OCI-LY1 (cell line): ENCODE measurements around the gene TROAP.

Experiments used
- H2AFZ ChIP-seq: fragments of 200-600 bp; sonication (generic), shearing (Covaris generic); 2 replicates; pipeline ENCODE4 v1.6.0; 2014; ENCODE audit warnings: antibody characterized with exemption, mild to moderate bottlenecking, low read length
- H3F3A ChIP-seq: fragments of 200-600 bp; sonication (generic), shearing (Covaris generic); 2 replicates; pipeline ENCODE4 v1.6.0; 2014; ENCODE audit warnings: mild to moderate bottlenecking, antibody characterized with exemption, low read length, moderate library complexity; ENCODE audit not compliant: insufficient read depth
- H3K27ac ChIP-seq: fragments of 200-600 bp; sonication (generic); 2 replicates; pipeline ENCODE4 v1.5.1; 2014; ENCODE audit warnings: low read length, mixed run types, mild to moderate bottlenecking, low read depth; ENCODE audit not compliant: poor library complexity, severe bottlenecking
- H3K27me3 ChIP-seq: fragments of 200-600 bp; sonication (generic); 2 replicates; pipeline ENCODE4 v1.6.0; 2014; ENCODE audit warnings: antibody characterized with exemption, mild to moderate bottlenecking, low read length, moderate library complexity; ENCODE audit not compliant: insufficient read depth
- H3K36me3 ChIP-seq: fragments of 200-600 bp; sonication (generic); 2 replicates; pipeline ENCODE4 v1.6.1; 2014; ENCODE audit warnings: mild to moderate bottlenecking, antibody characterized with exemption, low read length, moderate library complexity, mixed read lengths; ENCODE audit not compliant: insufficient read depth
- H3K4me1 ChIP-seq: fragments of 200-600 bp; sonication (generic); 2 replicates; pipeline ENCODE4 v1.5.1; 2014; ENCODE audit warnings: mild to moderate bottlenecking, low read length, moderate library complexity; ENCODE audit not compliant: insufficient read depth, severe bottlenecking
- H3K4me2 ChIP-seq: fragments of 200-600 bp; sonication (generic), shearing (Covaris generic); 2 replicates; pipeline ENCODE4 v1.6.1; 2014; ENCODE audit warnings: low read length
- H3K4me3 ChIP-seq: fragments of 200-600 bp; sonication (generic); 2 replicates; pipeline ENCODE4 v1.5.1; 2014; ENCODE audit warnings: low read length, low read depth, mild to moderate bottlenecking, mixed read lengths; ENCODE audit not compliant: poor library complexity, severe bottlenecking
- H3K79me2 ChIP-seq: fragments of 200-600 bp; shearing (Covaris generic); 2 replicates; pipeline ENCODE4 v1.6.1; 2016; ENCODE audit warnings: mixed run types, low read length, mixed read lengths; ENCODE audit not compliant: insufficient read depth
- H3K9ac ChIP-seq: fragments of 200-600 bp; sonication (generic), shearing (Covaris generic); 2 replicates; pipeline ENCODE4 v1.6.1; 2014; ENCODE audit warnings: mild to moderate bottlenecking, low read length, mixed read lengths
- H3K9me2 ChIP-seq: fragments of 200-600 bp; sonication (generic), shearing (Covaris generic); 2 replicates; pipeline ENCODE4 v1.6.1; 2014; ENCODE audit warnings: low read depth, mild to moderate bottlenecking, low read length, mixed read lengths
- H3K9me3 ChIP-seq: fragments of 200-600 bp; shearing (Covaris generic); 2 replicates; pipeline ENCODE4 v1.6.1; 2014; ENCODE audit warnings: low read length, mixed read lengths
- H4K20me1 ChIP-seq: fragments of 200-600 bp; sonication (generic), shearing (Covaris generic); 2 replicates; pipeline ENCODE4 v1.6.0; 2016; ENCODE audit warnings: mild to moderate bottlenecking, low read length; ENCODE audit not compliant: insufficient read depth
- EZH2 ChIP-seq: fragments of 200-600 bp; sonication (generic), shearing (Covaris generic); IDR thresholded peaks from 2 replicates; pipeline ENCODE4 v1.8.0; 2017; ENCODE audit warnings: borderline replicate concordance, mixed run types, mild to moderate bottlenecking, antibody characterized with exemption, low read length, moderate library complexity, mixed read lengths
- TF ChIP-seq, protein P1 (sequence below): fragments of 200-600 bp; sonication (generic), shearing (Covaris generic); IDR thresholded peaks from 2 replicates; pipeline ENCODE4 v1.5.1; 2017; ENCODE audit warnings: mild to moderate bottlenecking, antibody characterized with exemption, low read length, moderate library complexity, mixed read lengths

TROAP gene, protein sequence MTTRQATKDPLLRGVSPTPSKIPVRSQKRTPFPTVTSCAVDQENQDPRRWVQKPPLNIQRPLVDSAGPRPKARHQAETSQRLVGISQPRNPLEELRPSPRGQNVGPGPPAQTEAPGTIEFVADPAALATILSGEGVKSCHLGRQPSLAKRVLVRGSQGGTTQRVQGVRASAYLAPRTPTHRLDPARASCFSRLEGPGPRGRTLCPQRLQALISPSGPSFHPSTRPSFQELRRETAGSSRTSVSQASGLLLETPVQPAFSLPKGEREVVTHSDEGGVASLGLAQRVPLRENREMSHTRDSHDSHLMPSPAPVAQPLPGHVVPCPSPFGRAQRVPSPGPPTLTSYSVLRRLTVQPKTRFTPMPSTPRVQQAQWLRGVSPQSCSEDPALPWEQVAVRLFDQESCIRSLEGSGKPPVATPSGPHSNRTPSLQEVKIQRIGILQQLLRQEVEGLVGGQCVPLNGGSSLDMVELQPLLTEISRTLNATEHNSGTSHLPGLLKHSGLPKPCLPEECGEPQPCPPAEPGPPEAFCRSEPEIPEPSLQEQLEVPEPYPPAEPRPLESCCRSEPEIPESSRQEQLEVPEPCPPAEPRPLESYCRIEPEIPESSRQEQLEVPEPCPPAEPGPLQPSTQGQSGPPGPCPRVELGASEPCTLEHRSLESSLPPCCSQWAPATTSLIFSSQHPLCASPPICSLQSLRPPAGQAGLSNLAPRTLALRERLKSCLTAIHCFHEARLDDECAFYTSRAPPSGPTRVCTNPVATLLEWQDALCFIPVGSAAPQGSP

DNA sequence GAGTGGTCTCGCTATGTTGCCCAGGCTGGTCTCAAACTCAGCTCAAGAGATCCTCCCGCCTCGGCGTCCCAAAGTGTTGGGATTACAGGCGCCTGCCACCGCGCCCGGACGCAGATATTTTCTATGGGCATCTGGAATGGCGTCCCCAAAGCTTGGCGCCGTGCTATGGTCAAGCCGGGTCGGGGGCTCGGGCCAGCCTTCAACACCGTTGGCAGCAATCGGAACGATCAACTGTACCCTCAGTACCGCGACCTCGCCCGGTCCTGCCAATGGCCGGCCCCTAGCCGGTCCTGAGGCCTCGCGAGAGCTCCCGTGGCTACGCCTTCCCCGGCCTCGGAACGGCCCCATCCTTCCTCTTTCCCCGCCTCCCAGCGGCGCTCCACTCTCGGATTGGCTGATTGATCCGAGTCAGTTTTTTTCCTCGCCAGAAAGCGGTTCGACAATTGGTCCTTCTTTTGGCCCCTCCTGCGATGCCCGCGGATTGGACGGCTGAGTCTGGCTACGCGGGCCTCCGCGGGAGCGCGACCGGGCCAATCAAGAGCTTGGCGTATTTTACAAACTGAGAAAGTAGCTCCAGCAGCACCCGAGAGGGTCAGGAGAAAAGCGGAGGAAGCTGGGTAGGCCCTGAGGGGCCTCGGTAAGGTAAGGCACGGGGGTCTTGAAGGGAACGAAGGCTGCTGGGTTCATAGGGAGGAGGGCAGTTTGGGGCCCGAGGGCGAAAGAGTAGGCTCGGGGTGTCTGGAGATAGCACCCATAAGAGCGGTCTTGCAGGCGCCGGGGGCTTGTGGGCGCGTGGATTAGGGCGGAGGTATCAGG, at the start of gene TROAP:
Gene TROAP (plus strand): TSS at position 548 of the 816 bp plus-strand sequence. CDS start 354 bp downstream, outside the sequence.
- Histone ChIP-seq H3K4me3 (peak within 1 kb of the TSS; percentile 94), H3K27ac (peak within 1 kb of the TSS; percentile 55), H3K4me2 (peak within 1 kb of the TSS; percentile 100), H3K9me2 (no peaks in the 10 kb centered on the region), H3K36me3 (peaks cover 38% of the 10 kb centered on the region), H2AFZ (peak within 1 kb of the TSS; percentile 85; the same call in 1 of the 2 replicates), H4K20me1 (no peaks in the 10 kb centered on the region), H3K4me1 (peaks cover 20% of the 10 kb centered on the region), H3K9me3 (no peaks in the 10 kb centered on the region), H3K9ac (peak within 1 kb of the TSS; percentile 95), H3K27me3 (no peaks in the 10 kb centered on the region), H3K79me2 (peaks cover 7% of the 10 kb centered on the region; the same call in 1 of the 2 replicates), H3F3A (no peaks in the 10 kb centered on the region)
- TF ChIP-seq, protein P1, sequence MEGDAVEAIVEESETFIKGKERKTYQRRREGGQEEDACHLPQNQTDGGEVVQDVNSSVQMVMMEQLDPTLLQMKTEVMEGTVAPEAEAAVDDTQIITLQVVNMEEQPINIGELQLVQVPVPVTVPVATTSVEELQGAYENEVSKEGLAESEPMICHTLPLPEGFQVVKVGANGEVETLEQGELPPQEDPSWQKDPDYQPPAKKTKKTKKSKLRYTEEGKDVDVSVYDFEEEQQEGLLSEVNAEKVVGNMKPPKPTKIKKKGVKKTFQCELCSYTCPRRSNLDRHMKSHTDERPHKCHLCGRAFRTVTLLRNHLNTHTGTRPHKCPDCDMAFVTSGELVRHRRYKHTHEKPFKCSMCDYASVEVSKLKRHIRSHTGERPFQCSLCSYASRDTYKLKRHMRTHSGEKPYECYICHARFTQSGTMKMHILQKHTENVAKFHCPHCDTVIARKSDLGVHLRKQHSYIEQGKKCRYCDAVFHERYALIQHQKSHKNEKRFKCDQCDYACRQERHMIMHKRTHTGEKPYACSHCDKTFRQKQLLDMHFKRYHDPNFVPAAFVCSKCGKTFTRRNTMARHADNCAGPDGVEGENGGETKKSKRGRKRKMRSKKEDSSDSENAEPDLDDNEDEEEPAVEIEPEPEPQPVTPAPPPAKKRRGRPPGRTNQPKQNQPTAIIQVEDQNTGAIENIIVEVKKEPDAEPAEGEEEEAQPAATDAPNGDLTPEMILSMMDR, result no peak
- TF ChIP-seq EZH2, result no peak

DNA sequence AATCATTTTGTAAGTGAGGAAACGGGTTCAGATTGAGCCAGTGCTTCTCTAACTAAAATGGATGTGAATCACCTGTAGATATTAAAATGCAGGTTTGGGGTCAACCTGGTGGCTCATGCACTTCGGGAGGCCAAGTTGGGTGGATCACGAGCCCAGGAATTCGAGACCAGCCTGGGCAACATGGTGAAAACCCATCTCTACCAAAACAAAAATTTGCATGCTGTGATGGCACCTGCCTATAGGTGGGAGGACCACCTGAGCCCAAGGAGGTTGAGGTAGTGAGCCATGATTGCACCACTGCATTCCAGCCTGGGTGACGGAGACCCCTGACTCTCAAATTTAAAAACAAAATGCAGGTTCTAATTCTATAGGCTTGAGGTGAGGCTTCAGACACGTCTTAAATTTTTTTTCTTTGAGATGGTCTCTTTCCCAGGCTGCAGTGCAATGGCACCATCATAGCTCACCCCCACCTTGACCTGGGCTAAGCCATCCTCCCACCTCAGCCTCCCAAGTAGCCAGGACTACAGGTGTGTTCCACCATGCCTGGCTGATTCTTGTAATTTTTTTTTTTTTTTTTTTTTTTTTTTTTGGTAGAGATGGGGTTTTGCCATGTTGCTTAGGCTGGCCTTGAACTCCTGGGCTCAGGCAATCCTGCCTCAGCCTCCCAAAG, 49.2 kb upstream of the TROAP start:
- no peak overlapping the region for H2AFZ ChIP-seq
- H3K9ac ChIP-seq, result no peak overlapping the region
- no peaks in the 10 kb centered on the region for H4K20me1 ChIP-seq
- H3K9me2 ChIP-seq, result no peaks in the 10 kb centered on the region
- no peak overlapping the region for H3K4me3 ChIP-seq
- no peak for TF ChIP-seq EZH2
- TF ChIP-seq, protein P1, result no peak
- peaks cover 54% of the 10 kb centered on the region for H3K36me3 ChIP-seq
- no peaks in the 10 kb centered on the region for H3K27me3 ChIP-seq
- H3K4me2 ChIP-seq, result no peak overlapping the region
- no peaks in the 10 kb centered on the region for H3K9me3 ChIP-seq
- H3F3A ChIP-seq, result 0 out of 2 replicates have a peak, but pooled peaks cover 4% of the 10 kb centered on the region
- no peak overlapping the region for H3K27ac ChIP-seq
- H3K79me2 ChIP-seq, result no peaks in the 10 kb centered on the region
- H3K4me1 ChIP-seq, result no peaks in the 10 kb centered on the region
